Activated CD8-positive, alpha-beta memory T cell treated with anti-CD3 and anti-CD28 coated beads for 48 hours (primary cell): ENCODE measurements around the gene PLD3.
"Not testable (repeated sequence)": the region's sequence is repeated elsewhere in the genome, so short reads cannot be mapped to it uniquely, and the experiment has no call there.

Experiments
- DNase-seq, 3 experiments: peaks; one replicate each; pipeline ENCODE4 v3.0.0-alpha.2; 2020; ENCODE audit warnings: low read depth in 2 of 3, low spot score in 2 of 3

The PLD3 gene

DNA sequence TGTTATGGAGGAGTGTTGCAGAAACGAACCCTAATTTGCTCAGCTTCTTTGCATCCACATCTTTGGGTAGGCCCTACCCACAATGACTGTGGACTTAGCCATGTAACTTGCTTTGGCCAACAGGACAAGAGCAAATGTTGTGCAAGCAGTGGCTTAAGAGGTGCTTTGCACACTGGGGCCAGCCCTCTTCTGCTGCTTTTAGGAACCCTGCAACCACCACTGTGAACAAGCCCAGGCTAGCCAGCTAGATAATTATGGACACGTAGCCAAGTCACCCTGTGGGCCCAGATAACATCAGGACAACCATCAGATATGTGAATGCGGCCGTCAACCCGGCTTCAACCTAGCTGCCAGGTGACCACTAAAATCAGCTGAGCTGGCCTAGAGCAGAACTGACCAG lies 17.4 kb upstream of the PLD3 start:
- no peak for DNase-seq

DNA sequence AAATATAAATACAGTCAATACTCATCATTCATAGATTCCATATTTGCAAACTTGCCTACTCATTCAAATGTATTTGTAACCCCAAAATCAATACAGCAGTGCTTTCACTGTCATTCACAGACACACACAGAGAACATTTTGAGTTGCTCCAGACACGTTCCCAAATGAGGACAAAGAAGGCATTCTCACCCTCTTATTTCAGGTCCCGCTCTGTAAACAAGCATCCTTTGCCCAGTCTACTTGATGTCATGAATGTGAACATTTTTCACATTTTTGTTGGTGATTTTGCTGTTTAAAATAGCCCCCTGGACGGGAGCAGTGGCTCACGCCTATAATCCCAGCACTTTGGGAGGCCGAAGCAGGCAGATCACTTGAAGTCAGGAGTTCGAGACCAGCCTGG lies 15.8 kb upstream of the PLD3 start:
- no peak for DNase-seq

DNA sequence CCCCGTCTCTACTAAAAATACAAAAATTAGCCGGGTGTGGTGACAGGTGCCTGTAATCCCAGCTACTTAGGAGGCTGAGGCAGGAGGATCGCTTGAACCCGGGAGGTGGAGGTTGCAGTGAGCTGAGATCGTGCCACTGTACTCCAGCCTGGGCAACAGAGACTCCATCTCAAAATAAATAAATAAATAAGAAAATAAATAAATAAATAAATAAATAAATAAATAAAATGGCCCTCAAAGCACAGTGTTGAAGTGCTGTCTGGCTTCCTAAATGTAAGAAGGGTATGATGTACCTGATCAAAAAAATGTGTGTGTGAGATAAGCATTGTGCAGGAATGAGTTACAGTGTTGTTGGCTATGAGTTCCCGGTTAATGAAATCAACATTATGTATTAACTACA lies 15.4 kb upstream of the PLD3 start:
- DNase-seq: not testable (repeated sequence)

DNA sequence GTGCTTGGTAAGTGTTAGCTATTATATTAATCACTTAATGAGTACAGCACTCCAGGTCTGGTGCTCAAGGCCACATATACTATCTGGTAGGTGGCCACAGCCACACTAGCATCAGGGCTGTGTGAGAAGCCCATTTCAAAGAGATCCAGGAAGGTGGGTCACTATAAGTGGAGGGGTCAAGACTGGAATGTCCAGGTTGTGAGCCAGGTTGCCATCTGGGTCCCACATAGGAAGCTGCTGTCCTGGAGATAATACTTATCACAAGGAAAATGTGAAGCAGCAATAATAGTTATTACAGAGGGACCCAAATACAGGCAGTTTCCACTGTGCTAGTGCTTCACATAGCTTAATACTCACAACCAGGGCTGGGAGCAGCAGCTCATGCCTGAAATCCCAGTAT lies 13.4 kb upstream of the PLD3 start:
- no peak for DNase-seq

DNA sequence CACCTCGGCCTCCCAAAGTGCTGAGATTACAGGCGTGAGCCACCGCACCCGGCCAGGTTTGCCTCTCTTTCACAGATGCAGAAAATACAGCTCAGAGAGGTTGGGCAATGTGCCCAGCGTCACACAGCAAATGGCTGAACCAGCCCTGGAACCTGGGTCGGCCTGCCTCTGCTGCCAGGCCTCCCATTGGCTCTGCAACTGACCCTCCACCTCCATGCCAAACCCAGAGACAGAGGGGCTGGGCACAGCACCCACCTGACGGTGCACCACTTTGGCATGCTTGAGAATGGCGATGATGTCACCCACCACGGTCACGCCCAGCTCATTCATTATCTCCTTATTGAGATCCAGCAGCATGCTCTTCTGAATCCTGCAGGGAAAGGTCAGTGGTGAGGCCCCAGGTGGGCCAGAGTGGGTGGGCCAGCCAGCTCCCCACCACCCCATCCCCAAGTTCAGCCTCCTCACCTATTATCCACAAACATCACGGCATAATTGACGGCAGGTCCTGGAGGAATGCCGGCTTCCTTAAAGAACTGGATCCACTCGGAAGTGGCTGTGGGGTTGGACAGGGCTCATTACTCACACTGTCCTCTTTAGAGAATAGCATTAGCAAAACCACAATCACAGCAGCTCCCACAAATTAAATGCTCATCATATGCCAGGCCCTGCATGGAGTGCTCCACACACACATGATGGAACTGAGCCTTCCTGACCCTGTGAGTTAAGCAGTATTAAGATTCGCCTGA lies 12.5 kb upstream of the PLD3 start:
- no peak for DNase-seq

DNA sequence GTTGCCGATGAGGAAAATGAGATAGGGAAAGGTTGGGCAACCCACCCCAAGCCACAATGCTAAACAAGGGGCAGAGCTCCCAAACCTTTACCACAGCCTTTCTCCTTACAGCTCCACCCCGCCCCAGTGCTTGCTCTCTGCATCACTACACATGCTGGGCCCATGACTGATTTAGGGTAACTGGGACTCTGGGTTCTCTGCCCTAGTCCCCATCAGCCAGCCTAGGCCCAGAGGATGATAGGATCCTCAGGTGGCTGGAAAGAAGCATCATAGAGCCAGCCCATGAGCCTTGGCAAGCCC lies 11.9 kb upstream of the PLD3 start:
- no peak for DNase-seq

DNA sequence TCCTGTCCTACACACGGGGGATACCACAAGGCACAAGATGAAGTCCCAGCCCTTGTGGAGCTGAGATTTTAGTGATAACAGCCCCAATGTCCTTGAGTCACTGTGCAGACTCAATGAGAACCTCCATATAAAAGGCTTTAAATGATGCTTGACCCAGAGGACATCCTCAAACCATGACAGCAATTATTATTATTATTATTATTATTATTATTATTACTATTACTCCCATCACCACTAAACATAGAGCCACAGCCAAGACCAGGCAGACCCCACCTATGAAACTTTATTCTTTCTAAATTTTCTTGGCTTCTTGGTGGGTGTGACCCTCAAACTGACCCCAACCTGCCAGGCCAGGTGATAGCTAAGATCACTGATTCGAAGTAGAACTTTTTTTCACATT lies 11.4 kb upstream of the PLD3 start:
- no peak for DNase-seq

DNA sequence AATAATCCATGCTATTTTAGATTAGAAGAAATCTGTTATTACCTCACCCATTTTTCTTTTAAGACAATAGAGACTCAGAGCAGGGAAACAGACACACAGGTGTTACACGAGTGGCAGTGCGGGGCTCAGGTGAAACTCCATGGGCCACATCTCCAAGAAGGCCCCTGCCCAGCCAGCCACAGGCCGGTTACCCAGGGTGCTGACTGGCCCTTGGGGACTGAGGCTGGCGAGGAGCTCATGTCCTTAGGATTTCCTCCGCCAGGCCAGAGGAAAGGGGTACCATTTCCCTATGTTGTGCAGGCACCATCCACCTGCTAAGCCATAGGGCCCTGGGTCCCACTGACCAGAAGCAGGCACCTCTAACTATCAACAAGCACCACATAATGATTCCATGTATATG lies 10.9 kb upstream of the PLD3 start:
- DNase-seq: no peak

DNA sequence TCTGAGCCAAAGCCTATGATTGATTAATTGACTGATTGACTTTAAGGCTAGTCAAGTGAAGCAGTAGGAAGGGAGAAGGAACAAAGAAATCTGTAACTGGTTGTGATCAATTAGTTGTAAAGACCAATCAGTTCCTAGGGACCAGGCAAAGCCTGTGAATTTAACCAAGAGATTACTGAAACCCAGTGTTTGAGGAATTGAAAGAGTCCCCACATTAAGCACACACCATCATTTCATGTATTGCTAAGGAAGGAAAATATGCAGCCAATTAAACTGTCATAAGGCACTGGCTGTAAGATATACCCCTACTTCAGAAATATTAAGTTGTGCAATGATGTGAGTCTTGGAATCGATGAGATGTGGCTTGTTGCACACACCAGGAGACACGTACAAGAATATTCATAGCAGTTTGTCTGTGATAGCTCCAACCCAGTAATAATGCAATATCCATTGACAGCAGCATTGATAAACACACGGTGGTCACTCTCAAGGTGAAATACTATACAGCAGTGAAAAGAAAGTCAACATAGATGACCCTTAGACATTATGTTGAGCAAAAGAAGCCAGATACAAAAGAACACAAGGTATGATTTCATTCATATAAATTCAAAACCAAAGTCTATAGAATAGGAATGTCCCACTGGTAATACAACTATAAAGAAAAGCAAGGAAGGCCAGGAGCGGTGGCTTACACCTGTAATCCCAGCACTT lies 9.3 kb upstream of the PLD3 start:
- DNase-seq: no peak

DNA sequence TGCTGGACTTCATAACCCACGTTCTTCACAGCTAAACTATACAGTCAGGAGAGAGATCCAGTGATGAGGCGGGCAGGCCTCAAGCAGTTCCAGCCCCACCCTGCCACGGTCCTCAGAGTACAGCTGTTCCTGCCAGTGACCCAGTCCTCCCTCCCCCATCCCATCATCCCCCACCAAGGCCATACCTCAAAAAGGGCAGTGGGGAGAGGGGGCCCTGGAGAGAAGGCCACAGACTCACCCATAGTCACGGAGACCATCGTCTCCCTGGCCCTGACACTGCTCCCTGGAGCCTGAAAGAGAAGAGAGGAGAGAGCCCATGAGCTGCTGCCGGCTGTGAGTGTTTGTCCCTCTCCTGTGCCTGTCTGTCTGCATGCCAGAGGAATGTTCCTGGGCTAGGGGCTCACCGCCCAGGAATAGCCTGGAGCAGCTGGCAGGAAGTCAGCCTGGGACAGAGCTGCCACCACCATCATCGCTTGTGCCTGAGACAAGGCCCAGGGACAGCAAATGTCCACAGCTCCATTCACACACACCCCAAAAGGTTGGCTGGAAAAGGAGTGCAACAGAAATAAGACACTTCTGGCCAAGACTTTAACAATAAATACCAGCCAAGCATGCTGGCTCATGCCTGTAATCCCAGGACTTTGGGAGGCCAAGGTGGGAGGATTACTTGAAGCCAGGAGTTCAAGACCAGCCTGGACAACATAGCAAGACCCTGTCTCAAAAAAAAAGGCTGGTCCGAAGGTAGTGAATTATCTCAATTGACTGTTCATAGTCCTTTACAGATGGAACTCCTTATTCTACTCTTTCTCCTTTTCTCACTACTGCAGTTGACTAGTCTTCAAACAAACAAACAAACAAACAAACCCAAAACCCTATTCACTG lies 6.7 kb upstream of the PLD3 start:
- no peak for DNase-seq

DNA sequence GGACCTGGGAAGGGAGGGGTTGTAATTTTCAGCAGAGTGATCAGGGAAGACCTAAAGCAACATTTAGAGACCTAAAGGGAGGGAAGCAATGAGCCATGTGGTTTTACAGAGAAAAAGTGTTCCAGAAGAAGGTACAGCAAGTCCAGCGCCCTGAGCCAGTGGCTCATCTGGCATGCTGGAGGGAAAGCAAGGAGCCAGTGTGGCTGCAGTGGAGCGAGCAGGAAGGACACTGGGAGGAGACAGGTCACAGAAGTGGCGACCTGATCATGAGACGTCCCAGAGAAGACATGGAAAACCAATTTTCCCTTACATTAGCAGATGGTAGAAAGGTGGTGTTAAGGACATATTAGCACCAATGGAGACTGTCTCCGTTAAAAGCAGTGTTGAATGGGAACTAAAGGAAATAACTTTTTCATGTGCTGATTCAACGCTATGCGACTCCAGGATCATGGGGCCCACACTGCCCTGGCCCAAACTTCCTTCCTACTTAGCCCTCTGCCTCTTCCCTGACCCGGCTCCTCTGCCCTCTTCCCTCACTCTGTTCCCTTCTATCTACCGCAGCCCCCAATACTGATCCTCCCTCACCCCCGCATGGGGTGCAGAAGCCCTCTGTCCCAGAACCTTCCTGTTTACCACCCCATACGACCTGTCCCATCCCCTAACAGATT lies 5.7 kb upstream of the PLD3 start:
- no peak for DNase-seq

DNA sequence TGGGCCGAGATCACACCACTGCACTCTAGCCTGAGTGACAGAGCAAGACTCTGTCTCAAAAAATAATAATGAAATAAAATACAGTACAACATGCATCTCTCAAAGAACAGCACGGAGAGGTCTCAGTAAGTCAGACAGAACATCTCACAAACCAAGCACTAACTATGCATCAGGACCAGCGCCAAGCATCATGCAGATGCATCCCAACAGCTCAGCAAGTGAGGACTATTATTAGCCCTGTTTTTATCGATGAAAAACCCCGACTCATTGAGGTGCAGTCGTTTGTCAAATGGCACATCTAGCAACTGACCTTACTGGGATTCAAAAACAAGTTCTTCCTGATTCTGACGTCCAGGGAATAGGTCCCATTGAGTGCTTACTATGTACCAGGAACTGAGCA lies 4.1 kb upstream of the PLD3 start:
- DNase-seq: no peak

DNA sequence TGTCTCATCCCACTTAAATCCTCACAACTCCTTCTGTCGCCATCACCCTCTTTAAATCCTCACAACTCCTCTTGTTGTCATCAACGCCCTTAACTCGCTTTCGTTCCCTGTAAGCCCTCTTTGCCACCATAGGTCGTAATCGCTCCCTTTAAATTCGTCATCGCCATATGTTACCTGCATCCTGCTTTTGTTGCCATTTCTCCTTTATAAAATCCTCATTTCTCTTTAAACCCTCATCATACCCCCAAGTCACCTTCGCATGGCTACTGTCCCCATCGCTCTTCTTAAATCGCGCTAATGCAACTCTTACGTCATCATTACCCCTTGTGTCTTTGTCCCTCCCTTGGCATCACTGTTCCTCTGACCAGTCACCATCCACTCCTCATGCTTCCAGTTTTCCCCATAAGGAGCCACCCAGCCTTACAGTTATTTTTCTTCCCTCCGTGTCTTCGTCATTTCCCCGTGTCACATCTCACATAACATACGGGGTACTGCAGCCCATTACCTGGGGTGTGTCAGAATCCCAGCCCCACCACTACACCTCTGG lies 539 bp downstream of the PLD3 start:
- DNase-seq: peak in 1 of 3 experiments; percentile 2

DNA sequence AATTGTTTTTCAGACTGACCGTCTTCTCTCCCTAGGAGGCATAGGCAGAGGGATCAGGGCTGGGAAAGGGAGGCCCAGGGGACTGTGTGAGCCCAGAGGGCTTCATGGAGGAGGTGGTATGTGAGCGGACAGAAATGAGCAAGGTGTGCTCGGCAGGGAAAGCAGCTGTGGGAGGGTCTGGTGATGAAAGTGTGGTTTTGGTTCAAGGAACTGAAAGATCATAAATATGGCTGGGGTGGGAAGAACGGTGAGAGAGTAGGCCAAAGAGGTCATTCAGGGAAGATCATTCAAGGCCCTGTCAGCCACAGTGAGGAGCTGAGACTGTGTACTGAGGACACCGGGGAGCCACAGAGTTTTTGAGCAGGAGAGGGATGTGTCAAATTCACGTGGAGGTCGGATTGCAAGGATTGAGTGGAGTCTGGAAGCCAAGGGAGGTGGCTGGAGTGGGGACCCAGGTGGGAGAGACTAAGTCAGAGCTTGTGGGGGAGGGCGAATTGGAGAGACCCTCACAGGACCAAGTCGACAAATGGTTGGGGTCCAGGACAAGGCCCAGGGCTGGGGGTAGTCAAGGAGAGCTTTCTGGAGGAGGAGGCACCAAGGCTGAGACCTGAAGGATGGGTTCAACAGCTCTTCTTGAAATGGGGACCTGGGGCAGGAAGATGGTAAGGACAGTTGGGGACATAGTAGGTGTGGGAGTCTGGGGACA lies 7.6 kb downstream of the PLD3 start:
- DNase-seq: no peak

DNA sequence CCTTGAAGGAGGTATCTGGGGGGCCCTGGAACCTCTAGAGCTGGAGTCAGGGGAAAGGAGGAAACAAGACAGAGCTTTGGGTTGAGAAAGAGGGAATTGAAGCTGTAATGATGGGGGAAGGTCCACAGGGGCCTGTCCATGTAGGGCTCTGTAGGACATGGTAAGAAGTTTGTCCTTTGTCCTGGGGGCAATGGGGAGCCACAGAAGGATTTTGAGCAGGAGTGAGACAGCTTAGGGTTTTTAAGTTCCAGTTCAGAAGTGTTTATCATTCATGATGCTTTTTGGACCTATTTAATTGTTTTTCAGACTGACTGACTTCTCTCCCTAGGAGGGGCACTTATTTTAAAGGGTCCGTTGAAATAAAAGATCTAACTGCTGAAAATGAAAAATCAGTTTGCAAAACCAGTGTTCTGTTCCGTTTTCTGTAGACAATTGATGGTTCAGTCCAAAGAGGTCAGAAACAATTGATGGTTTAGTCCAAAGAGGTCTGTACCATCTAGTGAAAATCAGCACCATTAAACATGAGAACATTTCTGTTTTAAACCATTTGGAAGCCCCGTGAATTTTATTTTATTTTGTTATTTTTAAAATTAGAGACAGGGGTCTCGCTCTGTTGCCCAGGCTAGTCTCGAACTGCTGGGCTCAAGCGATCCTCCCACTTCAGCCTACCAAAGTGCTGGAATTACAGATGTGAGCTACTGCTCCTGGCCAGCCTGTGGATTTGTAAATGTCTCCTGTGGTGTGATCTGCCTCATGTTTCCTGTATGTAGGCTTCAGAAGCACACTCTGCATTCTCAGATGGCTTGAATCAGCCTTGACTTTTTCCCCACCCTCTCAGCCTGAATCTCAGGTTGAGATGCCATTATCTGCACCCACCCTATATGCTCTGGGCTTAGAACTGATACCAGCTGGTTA lies 8.4 kb downstream of the PLD3 start:
- DNase-seq: no peak

DNA sequence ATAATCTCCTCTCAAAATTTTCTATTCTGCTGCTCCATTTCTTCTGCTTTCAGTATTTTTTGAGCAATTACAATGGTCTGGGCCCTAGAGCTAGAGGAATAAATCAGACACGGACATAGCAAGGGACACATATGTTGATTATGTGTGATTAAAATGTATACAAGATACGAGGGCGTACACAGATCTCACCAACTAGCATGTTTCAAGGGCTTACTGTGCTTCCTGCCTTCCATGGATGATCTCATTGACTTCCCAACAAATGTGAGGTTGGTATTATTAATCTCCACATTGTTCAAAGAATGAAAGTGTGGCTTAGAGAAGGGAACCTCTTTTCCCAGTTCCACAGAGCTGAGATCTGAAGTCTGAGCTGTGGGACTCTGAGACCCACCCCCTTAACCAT lies 9.1 kb downstream of the PLD3 start:
- no peak for DNase-seq

DNA sequence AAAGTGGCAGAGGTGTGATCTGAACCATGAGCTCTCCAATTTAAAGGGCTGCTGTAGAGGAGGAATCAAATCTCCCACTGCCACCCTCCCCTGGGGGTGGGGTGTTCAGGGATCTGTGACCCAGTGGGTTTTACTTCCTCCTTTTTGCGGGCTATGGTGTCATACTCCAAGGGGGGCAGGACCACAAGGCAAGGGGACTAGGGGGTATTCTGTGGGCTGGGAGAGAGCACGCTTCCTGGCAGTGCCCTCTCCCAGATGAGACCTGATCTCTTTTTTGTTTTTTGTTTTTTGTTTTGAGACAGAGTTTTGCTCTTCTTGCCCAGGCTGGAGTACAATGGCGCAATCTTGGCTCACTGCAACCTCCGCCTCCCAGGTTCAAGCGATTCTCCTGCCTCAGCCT lies 10.3 kb downstream of the PLD3 start:
- DNase-seq: no peak

DNA sequence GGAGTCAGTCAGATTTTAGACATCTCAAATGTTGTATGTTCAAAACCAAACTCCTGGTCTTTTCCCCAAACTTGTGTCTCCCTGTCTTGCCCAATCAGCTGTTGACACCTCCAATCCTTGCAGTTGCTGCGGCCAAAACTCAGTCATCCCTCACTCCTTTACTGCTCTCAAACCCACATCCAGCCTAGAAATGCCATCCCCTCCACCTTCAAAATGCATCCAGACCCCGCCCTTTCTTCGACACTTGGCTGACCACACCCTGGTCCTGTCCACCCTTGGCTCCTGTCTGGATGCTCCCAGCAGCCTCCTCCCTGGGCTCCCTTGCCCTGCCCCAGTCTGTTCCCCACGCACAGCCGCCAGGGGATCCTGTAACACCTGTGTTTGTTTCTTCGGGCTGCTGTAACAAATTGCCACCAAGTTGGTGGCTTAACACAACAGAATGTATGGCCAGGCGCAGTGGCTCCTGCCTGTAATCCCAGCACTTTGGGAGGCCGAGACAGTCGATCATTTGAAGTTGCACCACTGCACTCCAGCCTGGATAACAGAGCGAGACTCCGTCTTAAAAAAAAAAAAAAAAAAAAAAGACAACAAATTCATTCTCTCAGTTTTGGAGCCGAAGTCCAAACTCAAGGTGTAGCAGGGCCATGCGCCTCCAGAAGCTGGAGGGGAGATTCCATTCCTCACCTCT lies 11.7 kb downstream of the PLD3 start:
- DNase-seq: no peak

DNA sequence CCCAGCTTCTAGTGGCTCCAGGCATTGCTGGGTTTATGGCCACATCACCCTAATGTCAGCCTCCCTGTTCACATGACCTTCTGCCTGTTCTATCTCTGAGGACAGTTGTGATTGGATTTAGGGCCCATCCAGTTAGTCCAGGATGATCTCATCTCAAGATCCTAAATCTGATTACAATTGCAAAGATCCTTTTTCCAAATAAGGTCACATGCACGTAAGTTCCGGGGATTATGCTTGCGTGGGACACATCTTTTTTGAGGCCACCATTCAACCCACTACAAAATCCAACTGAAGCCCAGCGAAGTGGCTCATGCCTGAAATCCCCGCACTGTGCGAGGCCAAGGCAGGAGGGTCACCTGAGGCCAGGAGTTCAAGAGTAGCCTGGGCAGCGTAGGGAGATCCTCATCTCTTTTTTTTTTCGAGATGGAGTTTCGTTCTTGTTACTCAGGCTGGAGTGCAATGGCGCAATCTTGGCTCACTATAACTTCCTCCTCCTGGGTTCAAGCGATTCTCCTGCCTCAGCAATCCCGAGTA lies 12.3 kb downstream of the PLD3 start:
- DNase-seq: no peak
